GM19328 (cell line): ENCODE measurements around the gene C6orf120.
A peak's percentile ranks its signal among the peaks of the same experiment; 100 is the strongest.
"Not testable (repeated sequence)": the region's sequence is repeated elsewhere in the genome, so short reads cannot be mapped to it uniquely, and the experiment has no call there.

Source experiments
- ATAC-seq: cut with Tn5 transposase; IDR thresholded peaks from one replicate; pipeline ENCODE4 v1.9.1; 2021; ENCODE audit warnings: mild to moderate bottlenecking, moderate library complexity; ENCODE audit not compliant: unreplicated experiment

C6orf120 gene

DNA sequence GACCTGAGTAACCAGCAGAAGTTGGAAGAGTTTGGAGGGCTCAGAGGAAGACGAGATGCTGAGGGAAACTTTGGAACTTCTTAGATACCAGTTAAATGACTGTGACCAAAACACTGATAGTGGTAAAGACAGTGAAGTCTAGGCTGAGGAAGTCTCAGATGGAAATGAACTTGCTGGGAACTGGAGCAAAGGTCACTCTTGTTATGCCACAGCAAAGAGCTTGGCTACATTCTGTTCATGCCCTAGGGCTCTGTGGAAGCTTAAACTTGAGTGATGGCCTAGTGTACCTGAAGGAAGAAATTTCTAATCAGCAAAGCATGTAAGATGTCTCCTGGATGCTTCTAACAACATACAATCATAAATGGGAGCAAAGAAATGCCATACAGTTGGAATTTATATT, 24.8 kb upstream of the C6orf120 start:
- no peak for ATAC-seq

DNA sequence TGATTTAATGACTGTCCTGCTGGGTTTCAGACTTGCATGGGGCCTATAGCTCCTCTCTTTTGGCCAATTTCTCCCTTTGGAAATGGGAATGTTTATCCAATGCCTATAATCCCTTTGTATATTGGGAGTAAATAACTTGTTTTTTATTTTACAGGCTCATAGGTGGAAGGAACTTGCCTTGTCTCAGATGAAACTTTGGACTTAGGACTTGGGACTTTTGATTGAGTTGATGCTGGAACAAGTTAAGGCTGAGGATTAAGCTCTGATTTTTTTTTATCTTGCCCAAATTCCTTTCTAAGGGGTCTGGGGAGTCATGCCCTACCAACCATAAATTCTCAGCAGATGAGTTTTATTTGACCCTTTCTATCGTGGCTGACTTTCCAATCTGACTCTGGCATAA, 23.6 kb upstream of the C6orf120 start:
- no peak for ATAC-seq

DNA sequence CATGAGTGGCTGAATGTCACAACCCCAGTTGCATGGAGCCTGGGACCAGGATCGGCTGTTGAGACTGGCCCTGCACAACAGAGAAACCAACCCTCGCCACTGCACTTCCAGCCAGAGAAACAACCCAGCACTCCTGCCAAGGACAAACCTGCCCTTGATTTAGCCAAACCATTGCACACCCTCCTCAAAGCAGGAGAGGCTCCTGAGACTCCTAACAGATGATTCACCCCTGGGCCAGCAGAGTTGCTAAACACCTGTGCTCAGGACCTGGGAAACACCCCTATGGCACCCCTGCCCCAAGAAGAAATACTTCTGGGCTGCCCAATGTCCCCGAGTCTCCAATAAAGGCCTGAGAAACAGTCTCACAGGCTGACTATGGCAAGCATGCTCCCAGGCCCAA, 17.9 kb upstream of the C6orf120 start:
- ATAC-seq, result no peak

DNA sequence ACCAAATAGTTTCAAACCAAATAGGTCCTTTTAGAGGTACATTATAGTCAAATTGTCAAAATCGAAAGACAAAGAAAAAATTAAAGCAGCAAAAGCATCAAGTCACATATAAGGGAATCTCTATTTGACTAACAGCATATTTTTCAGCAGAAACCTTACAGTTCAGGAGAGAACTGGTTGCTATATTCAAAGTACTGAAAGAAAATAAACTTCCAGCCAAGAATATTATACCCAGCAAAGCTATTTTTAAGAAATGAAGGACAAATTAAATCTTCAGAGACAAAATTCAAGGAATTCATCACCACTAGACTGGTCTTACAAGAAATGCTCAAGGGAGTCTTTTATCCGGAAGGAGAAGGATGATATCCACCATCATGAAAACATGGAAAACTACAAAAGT, 16.1 kb upstream of the C6orf120 start:
- ATAC-seq, result no peak

DNA sequence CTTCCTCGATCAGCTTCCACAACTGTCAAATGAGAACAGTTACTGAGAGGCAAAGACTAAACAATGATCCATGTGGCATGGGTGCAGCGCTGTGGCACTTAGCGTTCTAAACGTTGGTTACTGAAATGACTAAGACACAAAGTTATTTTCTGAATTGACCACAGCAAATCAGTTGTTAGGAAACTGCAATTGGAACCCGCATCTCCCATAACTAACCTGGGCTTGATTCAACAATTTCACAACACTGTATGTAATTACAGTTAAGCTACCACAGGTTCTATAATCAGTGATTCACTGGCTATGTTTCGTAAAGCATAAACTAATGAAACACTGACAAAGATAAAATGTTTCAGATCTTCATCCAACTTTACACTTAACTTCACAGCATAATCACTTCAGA, 12.6 kb upstream of the C6orf120 start:
- no peak for ATAC-seq

DNA sequence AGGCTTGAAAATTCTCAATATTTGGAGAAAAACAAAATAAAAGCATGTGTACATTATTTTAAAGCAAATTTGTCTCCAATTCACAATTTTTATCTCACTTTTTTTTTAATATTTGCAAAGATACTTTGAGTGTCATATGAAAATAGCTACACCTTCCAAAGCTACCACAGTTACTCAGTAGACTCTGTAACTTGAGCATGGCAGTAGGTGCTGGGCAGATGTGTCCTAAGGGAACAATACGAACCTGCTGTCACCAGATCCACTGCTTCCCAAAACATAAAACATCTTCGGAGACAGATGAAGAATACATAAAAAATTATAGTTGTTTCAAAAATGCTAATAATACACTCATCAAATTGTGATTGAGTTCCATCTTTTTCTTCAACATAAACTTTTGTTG, 10.7 kb upstream of the C6orf120 start:
- ATAC-seq, result no peak

DNA sequence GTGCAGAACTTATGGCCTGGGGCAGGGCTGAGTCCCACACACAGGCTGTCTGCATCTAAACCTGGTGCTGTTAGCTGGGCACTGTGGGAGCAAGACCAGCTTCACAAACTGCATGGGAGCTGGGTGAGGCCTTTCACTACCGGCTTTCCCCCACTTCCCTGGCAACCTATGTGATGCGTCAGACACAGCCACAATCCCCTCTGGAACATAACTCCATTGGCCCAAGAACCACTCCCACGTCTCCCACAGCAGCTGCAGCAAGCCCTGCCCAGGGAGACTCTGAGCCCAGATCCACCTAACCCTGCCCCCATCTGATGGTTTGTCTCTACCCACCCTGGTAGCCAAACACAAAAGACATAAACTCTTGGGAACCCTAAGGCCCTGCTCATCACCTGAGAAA, 9.4 kb upstream of the C6orf120 start:
- ATAC-seq, result no peak

DNA sequence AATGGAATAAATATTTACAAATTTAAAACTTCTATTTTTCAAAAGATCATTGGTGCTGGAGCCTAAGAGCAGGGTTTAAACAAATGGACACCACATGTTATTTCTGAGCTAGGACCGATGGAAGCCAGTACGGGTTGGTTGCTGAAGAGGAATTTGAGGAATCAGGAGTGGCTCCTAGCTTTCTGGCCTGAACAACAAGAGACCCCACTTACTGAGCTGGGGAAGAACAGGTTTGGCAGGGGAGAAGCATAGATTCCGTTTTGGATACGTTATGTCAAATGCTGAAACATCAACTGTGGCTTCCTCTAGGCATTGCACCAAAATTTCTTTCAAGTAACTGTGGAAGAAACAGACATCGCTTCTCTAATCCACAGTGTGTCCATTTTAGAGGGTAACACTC, 6.8 kb upstream of the C6orf120 start:
- no peak for ATAC-seq

DNA sequence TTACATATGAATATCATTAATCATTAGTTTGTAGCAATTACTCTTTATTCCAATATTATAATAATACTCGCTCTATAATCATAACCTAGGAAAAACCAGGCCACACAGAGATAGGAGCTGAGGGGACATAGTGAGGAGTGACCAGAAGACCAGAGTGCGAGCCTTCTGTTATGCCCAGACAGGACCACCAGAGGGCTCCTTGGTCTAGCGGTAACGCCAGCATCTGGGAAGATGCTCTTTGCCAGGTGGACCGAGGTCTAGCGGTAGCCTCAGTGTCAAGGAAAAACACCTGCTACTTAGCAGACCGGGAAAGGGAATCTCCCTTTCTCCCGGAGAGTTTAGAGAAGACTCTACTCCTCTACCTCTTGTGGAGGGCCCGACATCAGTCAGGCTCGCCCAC, 4.8 kb upstream of the C6orf120 start:
- ATAC-seq, result not testable (repeated sequence)

DNA sequence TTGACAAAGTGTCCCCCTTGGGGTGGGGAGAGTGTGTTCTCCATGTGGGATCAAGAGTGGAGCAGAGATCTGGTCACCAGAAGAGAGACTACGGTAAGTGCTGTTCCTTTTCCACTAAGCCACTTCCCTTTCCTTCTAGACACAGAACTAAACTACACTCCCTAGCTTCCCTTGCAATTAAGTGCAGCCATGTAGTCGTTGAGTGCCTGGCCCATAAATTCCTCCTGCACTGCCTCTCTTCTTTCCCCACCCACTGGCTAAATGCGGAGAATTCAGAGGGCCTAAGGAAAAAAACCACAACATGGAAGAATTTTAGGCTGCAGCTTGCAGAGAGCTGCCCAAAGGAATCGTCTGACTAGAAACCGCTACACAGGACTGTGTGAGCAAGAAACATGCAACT, 1.6 kb upstream of the C6orf120 start:
- no peak for ATAC-seq

DNA sequence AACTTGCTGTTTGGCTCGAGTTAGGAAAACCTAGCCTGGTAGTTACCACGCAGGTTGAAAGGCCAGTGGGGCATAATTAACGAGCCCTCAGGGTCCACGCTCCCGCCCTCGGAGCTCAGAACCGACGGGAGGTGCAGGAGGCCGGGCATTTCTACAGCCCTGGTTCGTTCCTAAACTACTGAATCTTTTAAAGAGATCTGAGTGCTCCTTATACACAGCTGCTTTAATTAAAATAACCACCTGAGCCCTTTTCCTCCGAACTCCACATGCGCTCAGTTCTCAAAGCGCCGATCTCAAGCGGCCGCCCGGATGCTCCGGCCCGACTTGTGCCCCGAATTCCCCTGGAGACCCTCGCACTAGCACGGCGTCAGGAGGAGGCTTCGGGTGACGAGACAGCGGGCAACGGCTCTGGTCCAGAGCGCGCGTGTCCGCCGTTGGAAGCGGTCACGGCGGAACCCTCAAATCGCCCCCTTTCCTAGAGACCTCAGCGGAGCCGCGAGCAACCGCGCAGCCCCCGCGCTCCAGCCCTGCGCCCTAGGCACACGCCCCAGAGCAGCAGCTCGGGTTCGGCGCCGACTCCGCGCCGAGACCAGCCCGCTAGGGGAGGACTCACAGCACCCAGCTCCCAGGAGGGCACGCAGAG, 494 bp upstream of the C6orf120 start:
- peak; percentile 12 for ATAC-seq

DNA sequence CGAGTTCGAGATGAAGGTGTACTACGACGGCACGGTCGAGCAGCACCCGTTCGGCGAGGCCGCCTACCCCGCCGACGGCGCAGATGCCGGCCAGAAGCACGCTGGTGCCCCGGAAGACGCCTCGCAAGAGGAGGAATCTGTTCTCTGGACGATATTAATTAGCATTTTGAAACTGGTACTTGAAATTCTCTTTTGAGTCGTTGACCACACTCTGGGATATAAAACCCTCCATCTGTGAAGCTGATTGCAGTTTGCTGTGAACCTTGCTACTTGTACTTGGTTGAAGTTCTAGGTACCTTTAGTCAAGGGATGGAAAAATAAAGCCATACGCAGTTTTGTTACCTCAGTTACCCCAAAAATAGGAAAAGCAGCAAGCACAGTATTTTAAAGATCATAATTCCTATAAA, 917 bp downstream of the C6orf120 start:
- ATAC-seq, result peak; percentile 6

DNA sequence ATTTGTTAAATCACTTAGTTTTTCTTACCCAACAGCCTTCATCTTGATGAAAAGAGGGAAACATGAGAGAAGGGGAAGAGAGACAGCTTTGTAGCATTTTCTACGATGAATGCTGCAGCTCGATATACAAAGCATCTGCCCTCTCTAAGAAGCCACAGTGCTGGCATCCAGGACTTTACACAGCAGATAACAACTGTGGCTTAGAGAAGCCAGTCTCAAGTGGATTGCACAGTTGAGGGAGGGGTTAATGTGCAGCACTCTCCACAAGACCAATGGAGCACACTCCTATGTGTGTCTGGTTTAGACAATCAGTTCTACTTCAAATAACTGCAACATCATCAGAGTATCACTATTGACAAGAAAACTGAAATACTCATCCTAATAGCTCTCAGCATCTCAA, 5.8 kb downstream of the C6orf120 start:
- no peak for ATAC-seq

DNA sequence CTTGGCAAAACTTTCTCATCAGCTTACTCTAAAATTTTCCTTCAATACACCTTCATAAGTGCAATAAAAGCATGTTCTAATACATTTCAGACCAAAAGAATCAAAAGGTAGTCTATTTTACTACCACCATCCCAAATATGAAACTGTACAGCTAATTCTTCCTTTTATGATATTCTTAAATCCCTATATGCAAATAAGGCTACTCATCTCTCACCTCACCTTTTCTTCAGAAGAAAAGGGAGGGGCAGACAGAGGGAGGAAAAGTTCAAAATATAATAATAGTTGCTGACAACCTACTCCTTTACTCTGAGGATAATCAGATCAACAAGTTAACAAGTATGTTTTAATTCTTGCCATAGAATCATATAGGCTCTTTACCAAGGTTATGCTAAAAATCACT, 7.4 kb downstream of the C6orf120 start:
- no peak for ATAC-seq

DNA sequence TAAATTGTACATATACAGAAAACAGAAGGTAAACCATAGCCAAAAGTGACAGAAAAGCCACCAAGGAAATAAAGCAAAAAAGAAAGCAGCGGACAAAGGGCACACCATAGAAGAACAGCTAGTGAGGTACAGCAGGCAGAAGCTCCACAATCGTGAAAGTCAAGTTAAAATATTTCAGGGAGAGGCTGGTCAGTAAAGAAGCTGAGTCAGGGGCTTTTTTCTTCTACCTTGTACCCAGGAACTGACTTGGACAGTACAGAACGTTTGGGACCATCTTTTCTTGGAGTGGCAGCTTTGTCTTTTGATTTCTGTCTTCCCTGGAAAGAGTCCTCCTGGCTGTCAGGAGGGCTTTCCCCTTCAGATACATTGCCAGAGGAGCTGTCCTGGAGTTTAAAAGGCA, 8.1 kb downstream of the C6orf120 start:
- no peak for ATAC-seq

DNA sequence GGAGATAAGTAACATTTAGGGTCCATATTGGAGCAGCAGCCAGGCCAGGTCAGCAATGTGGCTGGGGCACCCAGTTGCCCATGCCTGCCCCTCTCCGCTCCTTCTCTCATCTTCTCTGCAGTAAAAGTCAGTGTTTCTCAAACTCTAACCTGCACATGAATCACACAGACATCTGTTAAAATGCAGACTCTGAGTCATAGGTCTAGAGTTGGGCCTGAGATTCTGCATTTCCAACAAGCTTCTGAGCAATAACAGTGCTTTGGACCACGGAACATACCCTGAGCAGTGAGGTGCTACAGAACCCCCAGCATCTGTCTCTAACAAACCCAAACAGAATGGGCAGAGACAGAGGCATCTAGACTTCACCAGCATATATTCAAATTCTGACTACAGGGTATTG, 12.3 kb downstream of the C6orf120 start:
- ATAC-seq, result no peak

DNA sequence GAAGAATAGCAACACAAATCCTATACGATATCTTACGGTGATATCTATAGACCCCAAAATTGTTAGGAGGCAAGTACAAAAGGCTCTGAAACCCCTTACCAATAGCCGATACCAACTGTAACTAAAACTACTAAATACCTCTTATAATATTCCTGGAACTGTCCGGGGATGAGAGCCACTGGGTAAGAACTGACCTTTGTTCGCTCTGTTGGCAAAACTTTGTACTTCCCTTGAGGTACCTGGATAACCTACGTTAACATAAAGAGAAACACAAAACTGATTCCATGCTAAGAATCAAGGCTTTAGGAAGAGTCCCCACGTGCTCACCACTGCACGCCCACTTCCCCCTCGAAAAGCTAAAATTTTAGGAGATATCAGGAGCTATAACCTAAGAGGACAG, 12.7 kb downstream of the C6orf120 start:
- no peak for ATAC-seq

DNA sequence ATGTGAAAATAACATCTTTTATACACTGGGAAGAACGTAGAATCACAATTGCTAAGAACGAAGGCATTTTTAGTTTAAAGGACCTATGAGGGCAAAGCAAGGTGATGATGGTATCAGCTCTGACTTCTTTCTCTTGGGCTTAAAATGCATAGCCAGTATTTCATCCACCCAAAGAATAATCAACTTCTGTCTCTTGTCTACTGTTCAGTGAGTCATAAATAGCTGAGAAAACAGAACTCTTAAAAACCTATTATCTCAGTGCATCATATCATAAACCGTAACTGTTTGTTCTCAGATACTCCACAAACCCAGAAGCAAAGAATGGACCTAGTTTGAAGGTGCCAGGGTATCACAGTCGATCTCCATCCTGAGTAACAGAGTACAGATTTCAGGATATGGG, 17.2 kb downstream of the C6orf120 start:
- no peak for ATAC-seq

DNA sequence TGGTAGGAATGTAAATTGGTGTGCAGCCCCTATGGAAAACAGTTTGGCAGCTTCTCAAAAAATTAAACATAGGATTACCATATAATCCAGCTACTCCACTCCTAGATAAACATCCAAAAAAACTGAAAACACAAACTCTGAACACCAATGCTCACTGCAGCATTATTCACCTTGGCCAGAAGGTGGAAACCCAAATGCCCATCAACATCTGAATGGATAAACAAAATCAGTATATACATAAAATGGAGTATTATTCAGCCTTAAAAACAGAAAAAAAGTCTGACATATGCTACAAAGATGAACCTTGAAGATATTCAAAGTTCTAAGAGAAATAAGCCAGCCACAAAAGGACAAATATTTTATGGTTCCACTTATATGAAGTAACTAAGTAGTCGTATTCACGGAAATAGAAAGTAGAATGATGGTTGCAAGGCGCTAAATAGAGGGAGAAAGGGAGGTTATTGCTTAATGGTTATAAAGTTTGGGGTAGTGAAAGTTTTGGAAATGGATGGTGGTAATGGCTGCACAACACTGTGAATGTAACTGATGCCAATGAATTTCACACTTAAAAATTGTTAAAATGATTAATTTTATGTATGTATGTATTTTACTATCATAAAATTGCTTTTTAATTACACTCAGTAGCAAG, 18.4 kb downstream of the C6orf120 start:
- ATAC-seq, result no peak

DNA sequence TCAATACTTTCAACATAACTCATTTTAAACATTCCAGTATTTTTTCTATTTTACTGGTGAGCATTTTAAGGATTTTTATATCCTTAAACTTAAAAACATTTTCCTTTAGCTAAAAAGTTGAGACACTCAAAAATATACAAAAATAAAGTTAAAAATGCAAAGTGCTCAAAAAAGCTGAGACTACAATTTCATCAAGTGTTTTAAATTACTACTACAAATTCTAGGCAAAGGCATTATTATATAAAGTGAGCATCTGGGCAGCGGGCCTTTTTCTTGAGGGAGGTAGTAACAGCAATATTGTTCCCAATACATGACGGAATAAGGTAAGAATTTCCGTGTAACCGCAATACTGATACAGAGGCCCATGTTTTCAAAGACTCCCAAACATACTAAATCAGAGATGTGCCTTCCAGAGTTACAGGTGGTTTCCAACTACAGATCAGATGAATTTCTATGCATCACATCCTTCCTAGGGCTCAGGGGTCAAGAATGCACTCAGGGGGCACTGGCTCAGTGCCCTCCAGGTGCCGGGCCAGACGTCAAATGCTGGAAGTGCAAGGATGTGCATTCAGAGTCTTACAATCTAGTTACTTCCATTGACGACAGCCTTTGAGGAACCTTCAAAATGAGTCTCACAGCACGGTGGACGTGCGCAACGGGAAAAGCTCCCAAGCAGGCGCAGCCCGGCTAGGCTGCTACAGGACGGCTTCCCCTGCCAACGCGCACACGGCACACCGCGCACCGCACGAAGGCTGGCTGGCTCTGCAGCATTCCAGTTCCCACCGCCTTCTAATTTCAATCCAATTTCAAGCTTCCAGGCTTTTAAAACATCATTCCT, 20.7 kb downstream of the C6orf120 start:
- ATAC-seq, result no peak

DNA sequence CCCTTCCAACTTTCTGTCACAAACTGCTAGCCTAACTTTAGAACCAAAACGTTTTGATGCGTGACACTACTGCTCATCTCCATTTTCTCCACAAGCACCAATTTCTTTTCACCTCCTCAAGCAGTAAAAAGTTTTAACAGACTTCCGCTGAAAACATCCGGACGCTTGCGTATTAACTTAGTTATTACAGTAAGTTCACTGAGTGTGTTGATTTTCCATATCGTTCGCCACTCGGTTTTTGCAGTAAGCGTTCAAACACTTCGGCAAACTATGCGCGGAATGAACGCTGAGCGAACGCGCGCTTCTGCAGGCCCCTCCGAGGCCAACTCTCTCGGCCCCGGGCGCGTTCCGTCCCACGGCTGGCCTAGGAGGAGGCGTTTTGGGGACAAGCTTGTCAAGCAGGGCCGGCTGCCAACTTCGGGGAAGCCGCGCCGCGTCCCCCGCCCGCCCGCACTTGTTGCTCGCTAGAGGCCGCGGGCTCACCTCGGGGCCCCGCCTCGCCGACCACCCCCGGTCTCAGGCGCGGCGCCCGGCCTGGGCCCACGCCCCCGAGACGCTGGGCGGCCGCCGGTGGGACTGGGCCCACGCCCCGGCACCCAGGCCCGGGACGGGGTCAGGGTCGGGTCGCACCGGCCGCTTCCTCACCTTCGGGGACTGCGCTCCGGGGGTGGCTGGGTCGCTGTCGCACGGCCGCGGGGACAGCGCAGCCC, 21.4 kb downstream of the C6orf120 start:
- peak; percentile 36 for ATAC-seq
